ENCODE data around the gene TBC1D22A. TPM values are rescaled to one million over a fixed set of nuclear protein-coding genes. Genes with fewer than 3 reads are reported as not detected.

The TBC1D22A gene
- total RNA-seq, 1 donor from 2014 or later: 9.4 TPM

DNA sequence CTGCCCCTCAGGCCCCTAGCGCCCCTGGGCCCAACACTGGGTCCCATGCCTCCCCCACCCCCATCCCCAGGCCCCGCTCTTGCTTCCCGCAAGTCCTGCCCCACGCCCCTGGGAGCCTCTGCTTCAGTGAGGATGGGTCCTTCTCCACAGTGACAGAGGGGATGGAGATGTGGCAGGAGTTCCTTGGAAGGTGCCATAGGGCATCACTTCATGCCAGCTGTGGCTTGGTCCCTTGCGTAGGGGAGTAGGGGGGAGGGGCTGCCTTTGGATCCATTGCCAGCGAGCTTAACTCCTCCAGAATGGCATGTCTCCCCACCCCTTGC lies 9.5 kb upstream of the TBC1D22A start:
- no peak for DNase-seq (ENCODE audit: low spot score)

DNA sequence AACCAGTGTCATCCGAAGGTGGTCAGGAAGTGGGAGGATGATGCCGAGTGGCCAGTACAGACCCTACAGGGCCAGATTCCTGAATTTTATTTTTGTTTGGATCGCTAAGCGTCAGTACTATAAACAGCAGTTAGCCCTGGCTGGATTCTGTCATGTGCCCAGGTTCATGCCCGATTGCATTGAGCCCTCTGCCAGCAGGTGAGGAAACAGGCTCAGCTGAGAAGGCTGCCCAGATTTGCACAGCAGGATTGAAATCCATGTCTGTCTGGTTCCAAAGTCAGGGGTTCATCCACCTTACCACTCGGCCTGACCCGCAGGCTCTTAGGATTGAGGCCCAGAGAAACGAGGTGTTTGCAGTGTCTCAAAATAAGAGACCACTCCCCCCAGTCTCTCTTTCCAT lies 9.1 kb upstream of the TBC1D22A start:
- DNase-seq (ENCODE audit: low spot score): no peak

DNA sequence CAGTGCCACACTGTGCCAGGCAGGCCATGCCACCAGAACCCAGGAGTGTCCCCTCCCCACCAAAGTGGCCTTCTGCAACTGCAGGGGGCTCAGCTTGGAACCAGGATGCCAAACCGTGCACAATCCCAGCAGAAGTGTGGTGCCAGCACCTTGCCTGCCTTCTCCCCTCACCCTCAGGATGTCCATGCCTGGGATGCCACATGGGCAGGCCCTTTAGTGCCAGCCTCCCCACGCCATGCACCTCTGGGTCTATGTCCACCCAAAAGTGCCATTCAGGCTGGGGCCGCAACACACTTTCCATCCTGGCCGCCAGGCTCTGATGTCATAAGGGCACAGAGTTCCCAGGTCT lies 8.7 kb upstream of the TBC1D22A start:
- DNase-seq (ENCODE audit: low spot score): no peak

DNA sequence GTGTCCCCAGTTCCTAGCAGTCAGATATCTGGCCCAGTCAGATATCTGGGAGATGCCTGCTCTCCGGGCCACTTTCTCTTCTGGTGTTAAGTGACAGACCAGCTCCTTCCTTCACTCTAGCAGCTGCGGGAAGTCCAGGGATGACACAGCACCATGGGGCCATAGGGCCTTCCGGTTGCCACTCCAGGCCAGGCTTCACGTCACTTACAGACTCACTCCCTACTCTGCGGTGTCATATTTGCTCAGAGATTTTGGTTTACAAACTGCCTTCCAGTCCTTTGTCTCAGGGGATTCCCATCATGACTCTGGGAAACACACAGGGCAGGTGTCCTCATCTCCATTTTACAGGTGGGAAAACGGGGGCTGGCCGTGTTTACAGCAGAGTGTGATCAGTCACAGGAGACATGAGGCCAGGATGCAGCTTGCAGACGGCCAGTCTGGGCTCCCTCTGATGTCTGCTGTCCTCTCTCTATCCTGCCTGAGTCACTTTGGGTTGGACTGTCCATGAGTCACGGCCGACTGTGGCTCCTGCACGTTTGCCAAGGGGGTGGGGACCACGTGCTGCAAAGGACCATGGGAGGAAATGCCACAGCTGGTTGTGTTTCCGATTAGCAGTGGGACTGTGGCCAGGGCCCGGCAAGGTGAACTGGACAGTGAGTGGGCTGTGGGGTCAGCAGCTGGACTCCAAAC lies 8.2 kb upstream of the TBC1D22A start:
- peak; percentile 80 for DNase-seq (ENCODE audit: low spot score)

DNA sequence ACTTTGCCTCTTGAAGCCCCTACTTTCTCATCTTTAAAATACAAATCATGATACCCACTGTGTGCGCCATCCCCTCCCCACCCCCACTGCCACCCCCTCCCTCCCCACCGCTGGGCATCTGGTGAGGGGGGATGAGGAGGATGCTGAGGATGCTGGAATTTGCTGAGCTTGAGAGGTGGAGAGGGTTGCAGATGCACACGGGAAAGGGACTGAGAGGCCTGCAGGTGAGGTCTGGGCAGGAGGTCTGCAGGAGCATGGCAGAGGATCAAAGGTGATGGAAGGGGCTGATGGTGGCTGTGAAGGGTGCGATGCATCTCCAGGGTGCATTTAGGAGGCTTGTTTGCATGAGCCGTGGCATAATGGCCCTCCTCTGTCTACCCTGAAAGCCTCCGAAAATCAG lies 7.6 kb upstream of the TBC1D22A start:
- DNase-seq (ENCODE audit: low spot score): no peak

DNA sequence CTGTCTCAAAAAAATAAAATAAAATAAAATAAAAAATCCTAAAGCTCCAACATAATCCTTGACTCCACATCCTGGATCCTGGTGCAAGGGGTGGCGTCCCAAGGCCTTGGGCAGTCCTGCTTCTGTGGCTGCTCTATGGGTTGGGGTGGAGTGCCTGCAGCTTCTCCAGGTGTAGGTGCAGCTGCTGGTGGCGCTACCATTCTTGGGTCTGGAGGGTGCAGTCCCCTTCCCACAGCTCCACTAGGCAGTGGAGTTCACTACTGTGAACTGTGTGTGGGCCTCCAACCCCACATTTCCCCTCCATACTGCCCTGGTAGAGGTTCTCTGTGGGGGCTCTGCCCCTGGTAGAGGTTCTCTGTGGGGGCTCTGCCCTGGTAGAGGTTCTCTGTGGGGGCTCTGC lies 6.9 kb upstream of the TBC1D22A start:
- DNase-seq (ENCODE audit: low spot score): no peak

DNA sequence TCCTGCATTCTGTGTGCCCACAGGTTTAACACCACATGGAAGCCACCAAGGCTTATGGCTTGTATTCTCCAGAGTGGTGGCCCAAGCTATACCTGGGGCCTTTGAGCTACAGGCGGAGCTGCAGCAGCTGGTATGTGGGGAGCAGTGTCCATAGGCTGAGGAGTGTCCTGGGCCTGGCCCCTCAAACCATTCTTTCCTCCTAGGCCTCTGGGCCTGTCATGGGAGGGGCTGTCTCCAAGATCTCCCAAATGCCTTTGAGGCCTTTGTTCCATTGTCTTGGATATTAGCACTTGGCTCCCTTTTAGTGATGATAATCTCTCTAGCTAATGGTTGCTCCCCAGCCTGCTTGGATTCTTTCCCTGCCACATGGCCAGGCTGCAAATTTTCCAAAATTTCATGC lies 6.4 kb upstream of the TBC1D22A start:
- DNase-seq (ENCODE audit: low spot score): no peak

DNA sequence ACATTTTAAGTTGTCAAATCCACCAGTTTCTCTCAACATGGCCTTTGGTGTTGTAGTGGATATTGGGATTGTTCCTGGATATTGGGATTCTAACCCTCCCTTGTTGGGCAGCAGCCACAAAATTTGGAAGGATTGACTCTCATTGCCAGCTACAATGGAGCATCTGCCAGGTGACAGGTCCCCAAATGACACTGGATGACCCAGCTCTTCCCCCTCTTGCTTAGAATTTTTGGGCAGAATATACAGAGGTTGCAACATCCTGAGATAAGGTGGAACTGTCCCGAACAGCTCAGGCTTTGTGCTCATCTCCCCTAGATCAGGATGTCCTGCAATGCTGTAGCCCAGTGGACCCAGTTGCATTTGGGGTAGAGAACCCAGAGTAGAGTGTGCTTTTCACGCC lies 5.3 kb upstream of the TBC1D22A start:
- no peak for DNase-seq (ENCODE audit: low spot score)

DNA sequence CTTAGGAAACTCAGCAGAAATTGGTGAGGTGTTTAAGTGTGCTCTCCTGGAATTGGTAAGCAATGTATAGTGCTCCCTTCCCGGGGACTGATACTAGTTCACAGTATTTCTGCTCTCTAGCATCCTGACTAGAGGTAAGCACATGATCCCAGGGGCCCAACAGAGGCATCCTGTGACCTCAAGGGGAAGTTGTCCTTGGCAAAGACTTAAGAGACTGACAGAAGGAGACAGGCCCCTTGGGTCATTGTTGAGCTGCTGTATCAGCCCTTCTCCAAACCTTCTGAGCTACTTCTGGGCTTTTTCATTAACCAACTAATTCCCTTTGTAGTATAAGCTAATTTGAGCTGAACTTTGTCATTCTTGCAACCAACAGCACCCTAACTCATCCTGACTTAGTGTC lies 4.3 kb upstream of the TBC1D22A start:
- no peak for DNase-seq (ENCODE audit: low spot score)

DNA sequence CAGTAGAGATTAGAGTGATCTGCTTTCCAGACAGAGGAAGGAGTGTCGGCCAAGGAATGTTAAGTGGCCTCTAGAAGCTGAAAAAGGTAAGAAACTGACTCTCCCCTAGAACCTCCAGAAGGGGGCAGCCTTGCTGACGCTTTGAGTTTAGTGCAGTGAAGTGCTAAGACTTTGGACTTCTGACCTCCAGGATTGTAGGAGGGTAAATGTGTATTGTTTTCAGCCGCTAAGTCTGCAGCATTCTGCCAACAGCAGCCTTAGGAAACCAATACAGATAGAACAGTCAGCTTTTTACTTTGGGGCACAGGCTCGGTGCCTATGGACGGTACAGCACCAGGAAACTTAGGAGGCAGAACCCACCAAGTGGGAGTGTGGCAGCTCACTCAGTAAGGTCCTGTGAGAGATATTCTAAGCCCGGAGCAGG lies 3.6 kb upstream of the TBC1D22A start:
- peak; percentile 73 for DNase-seq (ENCODE audit: low spot score)

DNA sequence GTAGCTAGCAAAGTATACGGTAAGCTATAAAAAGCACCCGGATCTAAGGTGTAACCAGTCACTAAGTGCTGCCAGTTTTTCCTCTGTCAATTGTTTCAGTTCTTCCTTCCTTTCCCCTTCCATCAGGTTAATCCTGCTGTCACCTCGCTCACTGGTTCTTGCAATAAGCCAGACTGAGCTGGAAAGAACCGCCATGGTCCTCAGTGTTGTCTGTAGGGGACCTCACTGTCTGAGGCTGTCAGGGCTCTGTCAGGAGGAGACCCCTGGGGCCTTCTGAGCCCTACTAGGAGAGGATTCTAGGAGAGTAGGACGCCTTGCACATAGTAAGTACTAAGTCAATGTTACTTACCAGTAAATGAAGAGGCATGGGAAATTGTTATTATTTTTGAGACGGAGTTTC lies 1.4 kb upstream of the TBC1D22A start:
- no peak for DNase-seq (ENCODE audit: low spot score)

DNA sequence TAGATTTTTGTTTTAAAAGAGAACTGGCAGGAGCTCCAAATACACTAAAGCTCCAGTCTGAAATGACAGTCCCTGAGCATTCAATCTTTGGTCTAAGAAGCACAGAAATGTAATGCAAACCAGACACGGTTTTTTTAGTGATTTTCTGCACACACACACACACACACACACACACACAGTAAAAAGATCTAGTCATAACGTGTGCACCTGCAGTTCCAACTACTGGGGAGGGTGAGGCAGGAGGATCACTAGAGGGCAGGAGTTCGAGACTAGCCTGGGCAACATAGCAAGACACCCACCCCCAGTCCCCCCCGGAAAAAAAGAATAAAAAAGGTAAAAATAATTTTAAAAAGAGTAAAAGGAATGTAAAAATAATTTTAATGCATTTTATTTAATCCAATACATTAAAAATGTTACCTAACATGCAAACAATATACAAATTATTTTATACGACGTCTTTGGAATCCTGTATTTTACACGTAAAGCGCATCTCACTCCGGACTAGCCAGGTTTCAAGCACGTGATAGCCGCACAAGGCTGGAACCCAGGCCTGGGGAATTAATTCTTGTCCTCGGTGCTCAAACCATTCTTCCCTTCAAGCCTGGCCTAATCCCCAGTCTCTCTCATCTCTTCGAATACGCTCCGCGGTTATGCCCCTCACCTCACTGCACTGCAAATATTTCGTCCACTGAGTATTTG lies 762 bp upstream of the TBC1D22A start:
- DNase-seq (ENCODE audit: low spot score): no peak

DNA sequence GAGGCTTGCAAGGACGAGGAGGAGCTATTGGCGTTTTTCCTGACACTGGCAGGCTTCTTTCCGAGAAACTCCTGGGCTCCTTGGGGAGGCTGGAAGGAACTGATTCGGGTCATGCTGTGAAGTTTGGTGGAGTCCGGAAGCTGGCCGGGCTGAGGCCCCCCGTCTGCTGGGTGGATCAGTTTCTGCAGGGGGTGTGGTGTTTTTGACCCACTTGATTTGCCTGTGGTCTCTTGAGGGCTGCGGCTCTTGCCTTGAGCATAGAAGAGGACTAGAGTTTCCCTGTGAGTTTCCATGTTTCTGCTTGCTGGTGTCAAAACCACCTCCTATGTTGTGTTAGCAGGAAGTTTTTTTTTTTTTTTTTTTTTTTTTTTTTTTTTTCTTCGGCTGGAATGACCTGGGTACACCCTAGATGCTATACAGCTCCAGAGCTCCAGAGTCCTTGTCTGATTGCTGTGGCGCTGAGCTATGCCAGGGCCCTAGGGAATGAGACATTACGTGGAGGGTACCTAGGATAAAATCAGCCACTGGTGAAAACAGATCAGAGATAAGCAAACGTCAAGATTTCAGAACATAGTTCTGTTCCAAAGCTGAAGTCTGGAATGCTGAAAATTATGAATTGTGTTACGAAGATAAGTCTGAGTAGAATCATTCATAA lies 728 bp downstream of the TBC1D22A start:
- DNase-seq (ENCODE audit: low spot score): peak; percentile 35

DNA sequence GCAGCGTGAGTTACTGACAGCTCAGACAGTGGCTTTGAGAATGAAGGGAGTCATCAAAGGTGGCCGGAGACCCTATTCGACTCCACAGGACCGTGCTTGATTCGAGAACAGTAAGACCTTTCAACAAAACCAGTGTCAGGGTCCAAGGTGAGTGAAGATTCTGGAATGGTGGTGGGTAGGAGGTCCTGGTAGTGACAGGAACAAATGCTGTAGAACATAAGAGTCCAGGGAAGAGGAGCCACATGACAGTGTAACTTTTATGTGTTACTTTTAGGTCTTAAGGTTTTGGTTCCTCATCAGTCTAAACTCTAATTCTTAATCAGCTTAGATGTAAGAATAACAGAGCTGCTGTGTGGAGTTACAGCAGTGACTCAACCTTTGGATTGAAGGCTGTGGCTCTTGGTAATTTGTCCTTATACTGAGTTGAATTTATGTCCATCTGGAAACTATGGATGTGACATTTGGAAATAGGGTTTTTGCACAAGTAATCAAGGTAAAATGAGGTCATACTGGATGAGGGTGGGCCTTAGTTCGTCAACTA lies 1.8 kb downstream of the TBC1D22A start:
- no peak for DNase-seq (ENCODE audit: low spot score)

DNA sequence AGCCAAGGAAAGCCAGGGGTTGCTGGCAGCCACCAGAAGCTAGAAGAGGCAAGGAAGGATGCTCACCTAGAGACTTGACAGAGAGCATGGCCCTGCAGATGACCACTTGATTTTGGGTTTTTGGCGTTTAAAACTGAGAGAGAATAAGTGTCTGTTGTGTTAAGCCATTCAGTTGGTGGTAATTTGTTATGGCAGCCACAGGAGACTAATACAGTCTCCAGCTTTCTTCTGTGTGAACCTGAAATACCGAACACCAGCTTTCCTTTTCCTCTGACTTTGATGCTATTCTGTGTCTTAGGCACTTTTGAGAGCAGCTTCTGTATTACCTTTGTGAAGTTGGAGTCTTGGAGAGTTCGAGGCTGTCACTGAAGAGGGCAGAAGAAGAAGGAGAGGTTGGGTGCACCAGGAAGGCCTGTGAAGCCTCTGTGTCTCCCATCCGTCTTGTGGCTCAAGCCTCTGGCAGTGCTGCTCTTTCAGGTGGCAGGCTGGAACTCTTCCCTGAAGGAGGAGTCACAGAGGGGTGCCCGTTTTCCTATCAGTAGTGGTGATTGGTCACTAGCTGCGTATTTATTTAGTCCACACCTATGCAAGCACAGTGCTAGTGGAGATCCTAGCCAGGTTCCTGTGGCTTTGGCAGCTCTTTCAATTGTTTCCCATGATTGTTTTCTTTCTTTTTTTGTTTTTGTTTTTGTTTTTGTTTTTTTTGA lies 2.5 kb downstream of the TBC1D22A start:
- DNase-seq (ENCODE audit: low spot score): no peak

DNA sequence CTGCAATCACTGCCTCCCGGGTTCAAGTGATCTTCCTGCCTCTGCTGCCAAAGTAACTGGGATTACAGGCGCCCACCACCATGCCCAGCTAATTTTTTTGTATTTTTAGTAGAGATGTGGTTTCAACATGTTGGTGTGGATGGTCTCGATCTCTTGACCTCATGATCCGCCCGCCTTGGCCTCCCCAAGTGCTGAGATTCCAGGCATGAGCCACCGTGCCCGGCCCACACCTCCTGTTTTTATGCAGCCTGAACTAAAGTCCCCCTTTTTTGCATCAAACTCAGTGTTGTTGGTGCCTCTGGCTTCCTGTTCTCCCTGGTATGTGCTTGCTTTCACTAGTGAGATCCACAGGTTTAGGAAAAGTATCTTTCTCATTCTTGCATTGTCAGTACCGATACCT lies 4.2 kb downstream of the TBC1D22A start:
- DNase-seq (ENCODE audit: low spot score): no peak

DNA sequence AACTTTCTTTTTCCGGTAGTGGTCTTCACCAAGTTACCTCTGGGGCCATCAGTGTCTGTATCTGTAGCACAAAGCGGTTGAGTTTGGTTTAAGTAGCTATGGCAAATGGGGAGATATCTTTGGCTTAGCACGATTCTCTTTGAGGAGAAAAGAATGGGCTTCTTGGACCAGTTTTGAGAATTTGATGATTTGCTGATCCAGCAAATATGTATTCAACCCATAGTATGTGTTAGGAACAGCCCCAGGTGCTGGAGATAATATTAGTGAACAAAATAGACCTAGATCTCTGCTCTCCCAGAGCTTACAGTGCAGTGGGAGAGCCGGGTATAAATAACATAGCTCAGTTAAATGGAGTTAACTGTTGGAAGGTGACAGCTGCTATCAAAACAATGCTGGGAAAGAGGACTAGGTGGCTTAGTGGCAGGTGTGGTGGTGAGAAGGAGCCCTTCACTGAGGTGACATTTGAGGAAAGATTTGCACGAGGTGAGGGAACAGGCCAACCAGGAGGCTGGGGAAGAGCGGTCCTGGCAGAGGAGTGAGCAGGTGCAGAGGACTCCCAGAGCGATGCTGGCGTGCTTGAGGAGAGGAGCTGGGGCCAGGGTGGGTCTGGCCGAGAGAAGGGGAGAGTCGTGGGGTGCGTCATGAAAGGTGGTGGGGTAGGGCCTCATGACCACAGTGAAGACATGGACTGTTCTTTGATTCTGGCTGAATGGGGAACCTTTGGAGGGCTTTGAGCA lies 5.0 kb downstream of the TBC1D22A start:
- DNase-seq (ENCODE audit: low spot score): no peak

DNA sequence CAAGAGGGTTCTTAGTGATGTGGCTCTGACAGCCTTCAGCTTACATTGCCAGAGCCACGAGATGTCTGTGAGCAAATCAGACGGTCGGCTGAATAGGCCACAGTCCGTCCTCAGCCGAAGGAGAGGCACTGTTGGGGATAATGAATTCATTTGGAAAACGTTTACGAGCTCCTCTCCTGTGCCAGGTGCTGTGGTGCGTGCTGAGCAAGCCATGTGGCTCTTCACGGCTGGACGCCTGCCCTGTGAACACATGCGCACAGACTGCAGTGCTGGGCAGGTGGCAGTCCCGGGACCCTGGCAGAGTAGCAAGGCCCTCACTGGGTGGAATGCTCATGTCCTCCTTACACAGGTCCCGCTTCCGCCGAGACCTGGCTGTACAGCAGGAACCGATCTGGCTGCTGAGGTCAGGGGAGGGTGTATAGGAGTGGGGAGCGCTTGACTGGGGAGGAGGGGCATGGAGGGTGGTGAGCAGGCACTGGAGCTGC lies 6.8 kb downstream of the TBC1D22A start:
- no peak for DNase-seq (ENCODE audit: low spot score)

DNA sequence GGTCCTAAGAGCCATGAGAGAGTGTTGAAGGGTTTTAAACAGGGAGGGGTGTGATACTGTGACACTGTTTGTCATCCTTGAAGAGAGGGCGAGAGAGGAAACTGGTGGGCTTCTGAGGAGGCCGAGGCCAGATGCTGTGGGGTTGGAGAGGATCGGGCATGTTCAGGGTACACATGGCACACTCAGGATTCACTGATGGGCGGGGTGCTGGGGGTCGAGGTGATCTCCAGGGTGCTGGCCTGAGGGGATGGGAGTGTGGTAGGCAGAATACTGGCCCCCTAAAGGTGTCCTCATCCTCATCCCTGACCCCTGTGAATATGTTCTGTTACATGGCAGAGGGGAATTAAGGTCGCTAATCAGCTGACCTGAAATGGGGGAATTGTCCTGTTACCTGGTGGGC lies 7.3 kb downstream of the TBC1D22A start:
- no peak for DNase-seq (ENCODE audit: low spot score)

DNA sequence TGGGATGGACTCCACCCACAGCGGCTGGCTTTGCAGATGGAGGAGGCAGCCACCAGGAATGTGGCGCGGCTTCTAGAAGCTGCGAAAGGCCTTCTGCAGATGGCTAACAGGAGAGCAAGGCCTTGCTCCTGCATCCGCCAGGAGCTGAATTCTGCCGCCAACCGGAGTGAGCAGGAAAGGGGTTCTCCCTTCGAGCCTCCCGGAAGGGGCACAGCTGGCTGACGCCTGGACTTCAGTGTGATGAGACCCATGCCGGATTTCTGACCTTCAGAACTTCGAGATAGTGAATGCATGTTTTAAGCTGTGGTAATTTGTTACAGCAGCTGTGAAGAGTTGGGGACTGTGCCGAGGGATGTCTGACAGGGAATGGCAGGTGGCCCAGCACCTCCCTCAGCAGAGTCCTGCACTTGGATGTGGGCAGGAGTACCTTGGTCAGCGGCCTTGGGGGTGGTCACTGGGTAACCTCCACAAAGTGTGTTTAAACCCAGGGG lies 7.7 kb downstream of the TBC1D22A start:
- DNase-seq (ENCODE audit: low spot score): no peak

DNA sequence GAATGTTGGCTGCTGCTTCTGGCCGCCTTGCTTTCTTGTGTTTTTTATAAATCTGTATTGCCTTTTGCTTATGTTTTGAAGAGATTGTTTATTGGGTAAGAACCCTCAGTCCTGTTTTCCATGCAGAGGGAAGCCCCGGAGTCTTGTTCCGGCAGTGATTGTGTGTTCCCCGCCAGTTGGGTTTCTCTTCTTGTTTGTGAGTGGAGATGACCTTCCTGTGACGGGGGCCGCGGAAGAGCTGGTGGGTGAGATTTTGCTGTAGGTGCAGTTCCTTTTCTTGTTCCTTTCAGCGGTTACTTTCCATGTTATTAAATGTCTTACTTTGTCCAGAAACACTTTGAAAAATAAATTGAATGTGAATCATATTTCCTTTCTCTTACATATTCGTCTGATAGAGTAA lies 8.3 kb downstream of the TBC1D22A start:
- no peak for DNase-seq (ENCODE audit: low spot score)
